Neural crest cell (in vitro differentiated cells): ENCODE results near the gene MT1B. TPM values are rescaled to one million over a fixed set of nuclear protein-coding genes. Genes with fewer than 3 reads are reported as not detected.
A peak's percentile ranks its signal among the peaks of the same experiment; 100 is the strongest.
"Not testable (repeated sequence)": the region's sequence is repeated elsewhere in the genome, so short reads cannot be mapped to it uniquely, and the experiment has no call there.

ENCODE experiments used
- DNase-seq: peaks from one replicate; pipeline ENCODE4 v3.0.0; 2021; ENCODE audit warnings: low read depth, mixed read lengths, low spot score
- H3K27ac Mint-ChIP-seq: one replicate; pipeline ENCODE4 v1.8.0; 2021; ENCODE audit warnings: mild to moderate bottlenecking, mixed read lengths; ENCODE audit not compliant: unreplicated experiment
- H3K27me3 Mint-ChIP-seq: 2 replicates; pipeline ENCODE4 v1.8.0; 2021; ENCODE audit warnings: low read depth, mild to moderate bottlenecking, mixed read lengths
- H3K36me3 Mint-ChIP-seq: 2 replicates; pipeline ENCODE4 v1.8.0; 2021; ENCODE audit warnings: low read depth, mild to moderate bottlenecking, mixed read lengths
- H3K4me1 Mint-ChIP-seq: 2 replicates; pipeline ENCODE4 v1.8.0; 2021; ENCODE audit warnings: mixed read lengths
- H3K4me3 Mint-ChIP-seq: one replicate; pipeline ENCODE4 v1.8.0; 2021; ENCODE audit warnings: mild to moderate bottlenecking, mixed read lengths
- H3K9me3 Mint-ChIP-seq: 2 replicates; pipeline ENCODE4 v1.8.0; 2021; ENCODE audit warnings: mixed read lengths
- total RNA-seq: library from RNA; stranded (reverse); gene quantifications from 2 replicates; pipeline ENCODE4 v1.2.1, GENCODE V29; 2021
- TF ChIP-seq, protein P1 (sequence below): fragments of 200-600 bp; sonication (generic); conservative IDR thresholded peaks from 2 replicates; pipeline ENCODE4 v1.5.0; 2021; ENCODE audit warnings: antibody characterized with exemption, mild to moderate bottlenecking

The MT1B gene
- total RNA-seq, 1 donor from 2014 or later, result not detected

DNA sequence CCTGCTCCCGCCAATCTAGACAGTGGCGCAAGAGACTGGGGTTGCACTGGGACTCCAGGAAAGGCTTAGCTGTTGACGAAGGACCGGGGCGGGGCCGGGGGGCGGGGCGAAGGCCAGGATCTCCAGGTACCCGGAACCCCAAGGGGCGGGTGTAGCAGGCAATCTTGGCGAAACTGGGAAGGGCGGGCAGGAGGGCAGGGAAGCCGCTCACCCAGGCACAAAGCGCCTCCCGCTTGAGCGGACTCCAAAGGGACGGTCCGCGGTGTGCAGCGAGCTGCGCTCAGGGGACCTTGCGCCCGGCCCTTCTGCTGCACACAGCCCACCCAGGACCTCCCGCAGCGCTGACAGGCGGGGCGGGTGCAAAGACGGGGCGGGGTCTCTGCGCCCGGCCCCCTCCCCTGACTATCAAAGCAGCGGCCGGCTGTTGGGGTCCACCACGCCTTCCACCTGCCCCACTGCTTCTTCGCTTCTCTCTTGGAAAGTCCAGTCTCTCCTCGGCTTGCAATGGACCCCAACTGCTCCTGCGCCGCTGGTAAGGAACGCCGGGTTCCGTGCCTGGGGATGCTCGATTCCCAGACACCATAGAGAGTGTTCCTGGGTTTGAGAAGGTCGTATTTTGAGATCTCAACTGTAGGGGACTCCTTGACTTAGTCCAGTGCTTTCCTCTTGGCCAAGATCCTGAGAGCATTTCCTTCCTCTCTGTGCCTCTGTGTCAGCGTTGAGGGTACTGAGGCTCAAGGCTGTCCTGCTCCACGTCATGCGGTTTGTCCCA lies 6.1 kb downstream of the MT1B start, which contains the start of gene MT1F:
TSS of gene MT1F (plus strand) at position 405 of the 772 bp plus-strand sequence. CDS start at position 505, 100 bp downstream.
- H3K9me3 Mint-ChIP-seq, result no peaks in the 10 kb centered on the region

DNA sequence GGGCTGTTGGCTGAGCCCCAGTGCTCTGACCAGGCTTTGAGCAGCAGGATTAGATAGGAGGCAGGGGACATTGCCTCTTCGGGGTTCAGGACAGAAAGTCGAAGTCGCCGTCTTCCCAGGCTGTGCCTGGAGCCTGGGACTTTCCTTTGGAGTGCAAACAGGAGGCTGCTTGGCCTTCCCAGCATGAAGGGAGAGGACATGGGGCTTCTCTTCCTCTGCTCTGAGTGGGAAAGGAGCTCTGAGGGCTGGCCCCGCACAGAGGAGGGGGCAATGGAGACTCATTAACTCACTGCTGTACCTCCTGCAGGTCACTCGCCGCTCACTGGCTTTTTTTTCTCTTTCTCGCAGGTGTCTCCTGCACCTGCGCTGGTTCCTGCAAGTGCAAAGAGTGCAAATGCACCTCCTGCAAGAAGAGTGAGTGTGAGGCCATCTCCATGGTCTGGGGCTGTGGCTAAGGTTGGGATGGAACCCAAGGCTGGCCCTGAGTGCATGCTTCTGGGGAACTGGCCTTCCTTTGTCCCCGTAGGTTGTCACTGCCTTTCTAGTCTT lies 6.7 kb downstream of the MT1B start:
- Mint-ChIP-seq H3K27me3 (peaks cover 86% of the 10 kb centered on the region), H3K36me3 (peaks cover 3% of the 10 kb centered on the region), H3K4me3 (peak overlapping the region; percentile 86), H3K27ac (no peak overlapping the region), H3K9me3 (no peaks in the 10 kb centered on the region), H3K4me1 (peaks cover 14% of the 10 kb centered on the region)
- TF ChIP-seq, protein P1, sequence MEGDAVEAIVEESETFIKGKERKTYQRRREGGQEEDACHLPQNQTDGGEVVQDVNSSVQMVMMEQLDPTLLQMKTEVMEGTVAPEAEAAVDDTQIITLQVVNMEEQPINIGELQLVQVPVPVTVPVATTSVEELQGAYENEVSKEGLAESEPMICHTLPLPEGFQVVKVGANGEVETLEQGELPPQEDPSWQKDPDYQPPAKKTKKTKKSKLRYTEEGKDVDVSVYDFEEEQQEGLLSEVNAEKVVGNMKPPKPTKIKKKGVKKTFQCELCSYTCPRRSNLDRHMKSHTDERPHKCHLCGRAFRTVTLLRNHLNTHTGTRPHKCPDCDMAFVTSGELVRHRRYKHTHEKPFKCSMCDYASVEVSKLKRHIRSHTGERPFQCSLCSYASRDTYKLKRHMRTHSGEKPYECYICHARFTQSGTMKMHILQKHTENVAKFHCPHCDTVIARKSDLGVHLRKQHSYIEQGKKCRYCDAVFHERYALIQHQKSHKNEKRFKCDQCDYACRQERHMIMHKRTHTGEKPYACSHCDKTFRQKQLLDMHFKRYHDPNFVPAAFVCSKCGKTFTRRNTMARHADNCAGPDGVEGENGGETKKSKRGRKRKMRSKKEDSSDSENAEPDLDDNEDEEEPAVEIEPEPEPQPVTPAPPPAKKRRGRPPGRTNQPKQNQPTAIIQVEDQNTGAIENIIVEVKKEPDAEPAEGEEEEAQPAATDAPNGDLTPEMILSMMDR, result no peak
- no peak for DNase-seq

More for the DNA sequence above, 6.1 kb downstream of the MT1B start, which contains the start of gene MT1F:
- Mint-ChIP-seq H3K27me3 (peaks cover 87% of the 10 kb centered on the region), H3K27ac (no peak within 1 kb of the TSS), H3K4me1 (peaks cover 11% of the 10 kb centered on the region), H3K4me3 (peak within 1 kb of the TSS; percentile 86), H3K36me3 (peaks cover 3% of the 10 kb centered on the region)
- peak; percentile 25 for DNase-seq
- TF ChIP-seq, protein P1, result no peak

DNA sequence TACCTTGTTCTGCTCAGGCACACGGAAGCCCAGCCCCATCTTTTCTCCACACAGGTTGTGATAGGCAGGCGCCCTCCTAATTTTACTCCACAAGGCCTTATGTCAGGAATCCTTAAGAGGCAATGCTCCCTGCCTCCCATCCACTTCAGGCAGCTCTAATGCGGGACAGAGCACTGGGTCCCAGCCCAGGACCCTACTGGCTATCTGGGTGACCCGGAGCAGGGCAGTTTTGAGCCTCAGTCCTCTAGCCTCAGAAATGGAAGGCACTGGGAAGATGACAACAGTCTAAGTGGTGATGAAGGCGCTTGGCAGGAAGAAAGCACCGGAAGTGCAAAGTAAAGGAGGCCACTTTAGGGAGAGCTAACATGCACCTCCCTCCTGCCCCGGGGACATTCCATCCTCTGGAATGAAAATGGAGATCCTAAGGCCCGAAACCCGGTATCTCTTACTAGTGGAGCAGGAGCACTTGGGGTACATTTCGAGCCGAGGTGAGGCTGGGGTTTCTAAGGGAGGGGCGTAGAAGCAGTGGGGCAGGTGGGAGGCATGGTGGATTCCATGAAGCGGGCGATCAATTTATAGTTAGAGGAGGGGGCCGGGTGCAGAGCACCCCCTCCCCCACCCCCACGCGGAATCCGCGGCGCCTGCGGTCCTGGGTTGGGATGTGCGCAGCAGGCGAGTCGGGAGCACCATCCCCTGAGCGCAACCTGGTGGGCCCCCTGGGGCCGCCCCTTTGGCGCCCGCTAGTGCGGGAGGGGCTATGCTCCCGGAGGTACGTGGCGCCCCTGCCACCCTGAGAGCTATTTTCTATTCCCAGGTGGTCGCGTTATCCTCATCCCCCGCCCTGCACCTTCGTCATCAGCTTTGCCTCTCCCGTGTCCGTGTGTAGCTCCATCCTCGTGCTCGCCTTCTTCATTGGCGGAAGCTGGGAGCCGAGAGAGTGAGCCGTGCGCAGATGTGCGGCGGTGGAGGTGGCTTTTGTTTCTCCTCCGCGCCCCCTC lies 11.0 kb downstream of the MT1B start:
- Mint-ChIP-seq H3K4me3 (no peak overlapping the region), H3K9me3 (no peaks in the 10 kb centered on the region), H3K36me3 (peaks cover 3% of the 10 kb centered on the region), H3K27me3 (peaks cover 99% of the 10 kb centered on the region), H3K27ac (no peak overlapping the region), H3K4me1 (peaks cover 15% of the 10 kb centered on the region)
- TF ChIP-seq, protein P1, result no peak
- DNase-seq, result no peak

DNA sequence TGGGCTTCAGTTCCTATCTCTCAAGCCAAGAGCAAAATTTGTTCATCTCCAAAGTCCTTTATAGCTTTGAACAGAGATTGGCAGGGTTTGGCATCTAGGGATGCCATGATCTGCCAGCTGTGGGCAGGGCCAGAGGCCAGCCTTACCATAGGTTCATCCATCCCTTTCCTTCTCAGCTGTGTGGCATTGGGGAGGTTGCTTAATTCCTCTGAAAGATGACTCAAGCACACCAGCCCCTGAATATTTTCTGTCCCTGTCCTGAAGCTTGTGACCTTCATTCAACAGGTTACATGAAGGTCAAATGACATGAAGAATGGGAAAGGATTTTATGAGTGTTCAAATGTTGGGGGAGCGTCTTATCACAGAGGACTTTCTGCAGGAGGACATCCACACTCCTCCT lies 12.8 kb downstream of the MT1B start:
- H3K36me3 Mint-ChIP-seq, result peaks cover 3% of the 10 kb centered on the region
- H3K27ac Mint-ChIP-seq, result no peak overlapping the region
- H3K27me3 Mint-ChIP-seq, result peaks cover 98% of the 10 kb centered on the region
- DNase-seq, result no peak
- H3K9me3 Mint-ChIP-seq, result no peaks in the 10 kb centered on the region
- peaks cover 9% of the 10 kb centered on the region for H3K4me1 Mint-ChIP-seq
- TF ChIP-seq, protein P1, result no peak
- H3K4me3 Mint-ChIP-seq, result no peak overlapping the region

DNA sequence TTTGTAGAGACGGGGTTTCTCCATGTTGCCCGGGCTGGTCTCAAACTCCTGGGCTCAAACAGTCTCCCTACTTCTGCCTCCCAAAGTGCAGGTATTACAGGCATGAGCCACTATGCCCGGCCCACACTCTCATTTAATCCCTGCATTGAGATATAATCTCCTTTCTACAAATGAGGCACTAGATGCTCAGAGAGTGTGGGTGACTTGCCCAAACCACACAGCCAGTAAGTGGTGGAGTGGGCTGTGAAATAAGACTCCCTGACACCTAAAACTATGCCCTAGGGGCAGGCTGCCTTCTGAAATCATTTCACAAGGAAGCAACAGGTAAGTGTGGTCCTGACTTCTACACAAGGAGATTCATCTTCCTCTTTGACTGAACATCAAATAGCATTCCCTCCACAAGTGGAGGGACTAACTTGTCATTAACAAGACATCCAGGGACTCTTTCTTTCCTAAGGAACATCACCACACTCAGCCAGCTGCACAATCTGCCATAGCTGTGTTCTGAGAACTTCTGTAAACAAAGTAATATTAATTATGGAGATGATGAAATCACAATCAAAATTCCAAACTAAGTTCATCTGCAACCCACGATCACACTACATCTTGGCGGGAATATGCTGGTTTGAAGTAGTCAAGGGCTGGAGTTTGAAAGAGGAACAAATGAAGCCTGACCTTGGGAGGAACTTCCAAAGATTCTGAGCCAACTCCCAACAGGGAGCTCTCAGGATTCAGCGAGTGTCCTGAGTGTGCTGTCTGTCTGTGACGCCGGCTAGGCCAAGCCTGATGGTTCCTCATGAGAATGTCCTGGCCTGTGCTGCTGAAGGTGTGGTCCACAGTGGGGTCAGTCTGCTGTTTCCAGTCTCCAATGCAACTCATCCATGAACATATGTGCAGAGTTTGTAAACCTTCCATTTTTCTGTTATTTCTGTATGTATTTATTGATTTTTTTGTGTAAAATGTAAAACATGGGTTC lies 13.9 kb downstream of the MT1B start:
- H3K36me3 Mint-ChIP-seq, DNase-seq, H3K4me3 Mint-ChIP-seq, H3K27ac Mint-ChIP-seq, H3K9me3 Mint-ChIP-seq, H3K4me1 Mint-ChIP-seq: not testable (repeated sequence)
- H3K27me3 Mint-ChIP-seq, result peaks cover 98% of the 10 kb centered on the region
